PC-9 (cell line): Measurements from ENCODE around the gene PRR30. TPM values are rescaled to one million over a fixed set of nuclear protein-coding genes. Genes with fewer than 3 reads are reported as not detected.

ENCODE experiments used
- BruUV-seq: library from RNA; stranded (reverse); fragments of 400-500 nt; replicated peaks from 2 replicates; lab custom pipeline; 2021; lab: Mats Ljungman, UMichigan
- CTCF ChIA-PET: fragments of 300-600 bp; sonication (Branson Sonifier 250); formaldehyde crosslinking; loops from one replicate; lab custom pipeline; 2022; ENCODE audit warnings: antibody characterized with exemption; lab: Charles Lee
- POLR2A ChIA-PET: fragments of 300-600 bp; sonication (Branson Sonifier 250); formaldehyde crosslinking; loops from one replicate; lab custom pipeline; 2022; ENCODE audit warnings: antibody characterized with exemption; ENCODE audit not compliant: unreplicated experiment; lab: Charles Lee
- DNase-seq, 2 experiments: peaks; one replicate each; pipeline versions ENCODE4 v3.0.0 to v3.0.0-alpha.2; 2015 to 2022; ENCODE audit warnings: mixed read lengths in 1 of 2
- H2AFZ ChIP-seq: fragments of 200-600 bp; sonication (generic); 2 replicates; pipeline ENCODE4 v1.8.1; 2017; ENCODE audit warnings: antibody characterized with exemption
- H3F3A ChIP-seq: fragments of 200-600 bp; sonication (generic); 2 replicates; pipeline ENCODE4 v1.8.1; 2017; ENCODE audit warnings: antibody characterized with exemption, mild to moderate bottlenecking, low read depth; ENCODE audit not compliant: insufficient read depth
- H3K27ac ChIP-seq: fragments of 200-600 bp; sonication (generic); 2 replicates; pipeline ENCODE4 v1.6.1; 2016; ENCODE audit warnings: mixed run types
- H3K27me3 ChIP-seq: fragments of 200-600 bp; sonication (generic); 2 replicates; pipeline ENCODE4 v1.6.1; 2016; ENCODE audit warnings: low read depth, mixed run types; ENCODE audit not compliant: insufficient read depth
- H3K36me3 ChIP-seq: fragments of 200-600 bp; sonication (generic); 2 replicates; pipeline ENCODE4 v1.6.1; 2016; ENCODE audit warnings: low read depth, mixed run types
- H3K4me1 ChIP-seq: fragments of 200-600 bp; sonication (generic); replicated peaks from 2 replicates; pipeline ENCODE4 v1.6.1; 2016; ENCODE audit warnings: mixed run types; ENCODE audit not compliant: insufficient read depth
- H3K4me2 ChIP-seq: fragments of 200-600 bp; sonication (generic); 2 replicates; pipeline ENCODE4 v1.6.1; 2017; ENCODE audit warnings: mixed run types
- H3K4me3 ChIP-seq: fragments of 200-600 bp; sonication (generic); 2 replicates; pipeline ENCODE4 v1.6.1; 2016; ENCODE audit warnings: mixed run types
- H3K79me2 ChIP-seq: fragments of 200-600 bp; sonication (generic); 2 replicates; pipeline ENCODE4 v1.6.1; 2017; ENCODE audit warnings: low read depth, mixed run types
- H3K9me2 ChIP-seq: fragments of 200-600 bp; sonication (generic); 2 replicates; pipeline ENCODE4 v1.8.1; 2017; ENCODE audit warnings: mild to moderate bottlenecking; ENCODE audit not compliant: insufficient read depth
- H3K9me3 ChIP-seq: fragments of 200-600 bp; sonication (generic); 2 replicates; pipeline ENCODE4 v1.8.1; 2016; ENCODE audit warnings: low read depth; ENCODE audit not compliant: insufficient read depth
- H4K20me1 ChIP-seq: fragments of 200-600 bp; sonication (generic); 2 replicates; pipeline ENCODE4 v1.8.1; 2017; ENCODE audit not compliant: insufficient read depth
- EZH2 ChIP-seq: fragments of 200-600 bp; sonication (generic); IDR thresholded peaks from 2 replicates; pipeline ENCODE4 v1.8.0; 2017; ENCODE audit warnings: antibody characterized with exemption, low read depth
- intact Hi-C: fragments of 100-400 bp; cut with micrococcal nuclease; formaldehyde crosslinking; loops from one replicate; pipeline ENCODE4 v1.10.0; 2022; ENCODE audit not compliant: unreplicated experiment
- total RNA-seq: library from RNA; stranded (reverse); gene quantifications from 2 replicates; pipeline ENCODE4 v1.2.3, GENCODE V29; 2021
- TF ChIP-seq, protein P1 (sequence below): fragments of 200-600 bp; sonication (generic); conservative IDR thresholded peaks from 2 replicates; pipeline ENCODE4 v1.6.1; 2017; ENCODE audit warnings: mixed run types, antibody characterized with exemption, mild to moderate bottlenecking, moderate library complexity

PRR30 gene
- total RNA-seq, 1 experiment from 2014 or later = not detected

GRCh38 chr2:27109083-27109482 lies 30.1 kb downstream of the PRR30 start:
- Histone ChIP-seq H3K79me2 (no peaks in the 10 kb centered on the region), H4K20me1 (no peaks in the 10 kb centered on the region), H2AFZ (no peak overlapping the region), H3K27ac (no peak overlapping the region), H3K4me1 (no peaks in the 10 kb centered on the region), H3K9me2 (no peaks in the 10 kb centered on the region), H3K4me3 (no peak overlapping the region), H3K36me3 (no peaks in the 10 kb centered on the region), H3K9me3 (no peaks in the 10 kb centered on the region), H3F3A (no peaks in the 10 kb centered on the region), H3K4me2 (no peak overlapping the region), H3K27me3 (no peaks in the 10 kb centered on the region)
- no TSS peak for BruUV-seq
- CTCF ChIA-PET = no interaction called here
- DNase-seq = no peak
- POLR2A ChIA-PET = no interaction called here
- TF ChIP-seq, protein P1, sequence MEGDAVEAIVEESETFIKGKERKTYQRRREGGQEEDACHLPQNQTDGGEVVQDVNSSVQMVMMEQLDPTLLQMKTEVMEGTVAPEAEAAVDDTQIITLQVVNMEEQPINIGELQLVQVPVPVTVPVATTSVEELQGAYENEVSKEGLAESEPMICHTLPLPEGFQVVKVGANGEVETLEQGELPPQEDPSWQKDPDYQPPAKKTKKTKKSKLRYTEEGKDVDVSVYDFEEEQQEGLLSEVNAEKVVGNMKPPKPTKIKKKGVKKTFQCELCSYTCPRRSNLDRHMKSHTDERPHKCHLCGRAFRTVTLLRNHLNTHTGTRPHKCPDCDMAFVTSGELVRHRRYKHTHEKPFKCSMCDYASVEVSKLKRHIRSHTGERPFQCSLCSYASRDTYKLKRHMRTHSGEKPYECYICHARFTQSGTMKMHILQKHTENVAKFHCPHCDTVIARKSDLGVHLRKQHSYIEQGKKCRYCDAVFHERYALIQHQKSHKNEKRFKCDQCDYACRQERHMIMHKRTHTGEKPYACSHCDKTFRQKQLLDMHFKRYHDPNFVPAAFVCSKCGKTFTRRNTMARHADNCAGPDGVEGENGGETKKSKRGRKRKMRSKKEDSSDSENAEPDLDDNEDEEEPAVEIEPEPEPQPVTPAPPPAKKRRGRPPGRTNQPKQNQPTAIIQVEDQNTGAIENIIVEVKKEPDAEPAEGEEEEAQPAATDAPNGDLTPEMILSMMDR = no peak
- TF ChIP-seq EZH2 = no peak
- intact Hi-C loops = no loop called here

DNA sequence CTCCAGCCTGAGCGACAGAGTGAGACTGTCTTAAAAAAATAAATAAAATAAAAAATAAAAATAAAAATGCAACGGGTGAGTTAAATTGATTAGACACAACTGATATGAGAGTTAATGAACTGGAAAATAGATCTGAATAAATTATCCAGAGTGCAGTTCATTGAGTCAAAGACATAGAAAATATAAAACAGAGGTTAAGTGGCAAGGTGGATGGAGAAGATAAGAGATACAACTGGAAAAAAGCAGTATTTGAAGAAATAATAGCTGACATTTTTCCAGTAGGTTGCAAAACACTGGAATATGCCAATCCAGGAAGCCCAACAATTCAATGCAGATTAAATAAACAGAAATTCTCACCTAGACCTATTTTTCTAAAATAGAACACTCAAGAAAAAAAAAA lies 31.0 kb downstream of the PRR30 start:
- ChIA-PET CTCF (no interaction called here), POLR2A (interaction anchor here (0.5 kb wide), 1 partner anchor 61 kb away, joined by 29 read pairs; no protein-coding TSS in a partner anchor)
- H3K27ac ChIP-seq = no peak overlapping the region
- BruUV-seq = no TSS peak
- no peak overlapping the region for H3K4me3 ChIP-seq
- no peak overlapping the region for H3K4me2 ChIP-seq
- no peaks in the 10 kb centered on the region for H4K20me1 ChIP-seq
- intact Hi-C loops = no loop called here
- no peaks in the 10 kb centered on the region for H3K9me2 ChIP-seq
- no peaks in the 10 kb centered on the region for H3K27me3 ChIP-seq
- H3F3A ChIP-seq = no peaks in the 10 kb centered on the region
- no peaks in the 10 kb centered on the region for H3K4me1 ChIP-seq
- no peak overlapping the region for H2AFZ ChIP-seq
- H3K9me3 ChIP-seq = no peaks in the 10 kb centered on the region
- DNase-seq = no peak
- TF ChIP-seq, protein P1 = no peak
- TF ChIP-seq EZH2 = no peak
- H3K36me3 ChIP-seq = no peaks in the 10 kb centered on the region
- H3K79me2 ChIP-seq = no peaks in the 10 kb centered on the region

- no peaks in the 10 kb centered on the region for H3K27me3 ChIP-seq
- CTCF ChIA-PET = no interaction called here
- no peaks in the 10 kb centered on the region for H4K20me1 ChIP-seq
- H3K79me2 ChIP-seq = no peaks in the 10 kb centered on the region
- no peak for TF ChIP-seq EZH2
- TF ChIP-seq, protein P1 = no peak
- H3K9me2 ChIP-seq = no peaks in the 10 kb centered on the region
- no peak overlapping the region for H3K4me3 ChIP-seq
- BruUV-seq = no TSS peak
- H3K36me3 ChIP-seq = no peaks in the 10 kb centered on the region
- H3K9me3 ChIP-seq = no peaks in the 10 kb centered on the region
- H3K27ac ChIP-seq = no peak overlapping the region
- no peaks in the 10 kb centered on the region for H3F3A ChIP-seq
- no peak overlapping the region for H3K4me2 ChIP-seq
- no peak overlapping the region for H2AFZ ChIP-seq
- no peak for DNase-seq
- intact Hi-C loops = no loop called here
- POLR2A ChIA-PET = no interaction called here
- no peaks in the 10 kb centered on the region for H3K4me1 ChIP-seq
Observed at GRCh38 chr2:27105981-27106380, 33.2 kb downstream of the PRR30 start.
